WERI-Rb-1 (cell line): ENCODE results near the gene C10orf71.

Experiments used
- DNase-seq: peaks from one replicate; pipeline ENCODE4 v3.0.0-alpha.2; 2020
- H3K27ac ChIP-seq: fragments of 250-450 bp; sonication (Bioruptor Pico); 2 replicates; pipeline ENCODE4 v1.5.1; 2020; ENCODE audit warnings: mild to moderate bottlenecking, moderate library complexity
- H3K27me3 ChIP-seq: fragments of 250-450 bp; sonication (Bioruptor Pico); 2 replicates; pipeline ENCODE4 v1.5.1; 2021; ENCODE audit warnings: mild to moderate bottlenecking, low read depth, moderate library complexity; ENCODE audit not compliant: insufficient read depth, severe bottlenecking
- H3K36me3 ChIP-seq: fragments of 250-450 bp; sonication (Bioruptor Pico); 2 replicates; pipeline ENCODE4 v1.5.1; 2020; ENCODE audit warnings: mild to moderate bottlenecking, moderate library complexity
- H3K4me3 ChIP-seq: 2 replicates; pipeline ENCODE4 v1.5.1; 2011; ENCODE audit warnings: low read depth, mild to moderate bottlenecking, control low read depth, low read length
- H3K9me3 ChIP-seq: fragments of 250-450 bp; sonication (Bioruptor Pico); 2 replicates; pipeline ENCODE4 v1.5.1; 2021; ENCODE audit warnings: mild to moderate bottlenecking, moderate library complexity; ENCODE audit not compliant: severe bottlenecking
- CTCF ChIP-seq: IDR thresholded peaks from 2 replicates; pipeline ENCODE4 v1.5.1; 2011; ENCODE audit warnings: low read depth, mild to moderate bottlenecking, control low read depth, inconsistent platforms, low read length

C10orf71 gene

GRCh38 chr10:49254556-49255318 is 44.2 kb upstream of the C10orf71 start:
- no peak overlapping the region for H3K4me3 ChIP-seq
- H3K27ac ChIP-seq, result no peak overlapping the region
- no peaks in the 10 kb centered on the region for H3K36me3 ChIP-seq

GRCh38 chr10:49255883-49256282 is 43.1 kb upstream of the C10orf71 start:
- H3K9me3 ChIP-seq, result no peaks in the 10 kb centered on the region

More at GRCh38 chr10:49254556-49255318, 44.2 kb upstream of the C10orf71 start:
- no peak for DNase-seq
- no peak for TF ChIP-seq CTCF
- Histone ChIP-seq H3K9me3 (no peaks in the 10 kb centered on the region), H3K27me3 (no peaks in the 10 kb centered on the region)

GRCh38 chr10:49257154-49257553 is 41.8 kb upstream of the C10orf71 start:
- TF ChIP-seq CTCF, result no peak
- DNase-seq, result no peak
- H3K27me3 ChIP-seq, result no peaks in the 10 kb centered on the region
- no peaks in the 10 kb centered on the region for H3K36me3 ChIP-seq
- H3K27ac ChIP-seq, result no peak overlapping the region
- H3K4me3 ChIP-seq, result no peak overlapping the region
- H3K9me3 ChIP-seq, result no peaks in the 10 kb centered on the region

More at GRCh38 chr10:49255883-49256282, 43.1 kb upstream of the C10orf71 start:
- no peak overlapping the region for H3K4me3 ChIP-seq
- no peak for TF ChIP-seq CTCF
- H3K27ac ChIP-seq, result no peak overlapping the region
- no peaks in the 10 kb centered on the region for H3K27me3 ChIP-seq
- H3K36me3 ChIP-seq, result no peaks in the 10 kb centered on the region
- no peak for DNase-seq

- no peak overlapping the region for H3K4me3 ChIP-seq
- H3K27me3 ChIP-seq, result no peaks in the 10 kb centered on the region
- no peaks in the 10 kb centered on the region for H3K9me3 ChIP-seq
- TF ChIP-seq CTCF, result no peak
- no peaks in the 10 kb centered on the region for H3K36me3 ChIP-seq
- H3K27ac ChIP-seq, result no peak overlapping the region
- no peak for DNase-seq
Measured at GRCh38 chr10:49257626-49258349, 41.2 kb upstream of the C10orf71 start.

GRCh38 chr10:49258350-49258683 is 40.7 kb upstream of the C10orf71 start:
- no peak for DNase-seq
- no peak overlapping the region for H3K27ac ChIP-seq
- TF ChIP-seq CTCF, result no peak

More at GRCh38 chr10:49258350-49258683, 40.7 kb upstream of the C10orf71 start:
- Histone ChIP-seq H3K4me3 (no peak overlapping the region), H3K36me3 (no peaks in the 10 kb centered on the region), H3K9me3 (no peaks in the 10 kb centered on the region), H3K27me3 (no peaks in the 10 kb centered on the region)
